Nephron progenitor cell (in vitro differentiated cells): ENCODE measurements around the gene GALNT7.

Source experiments
- DNase-seq: peaks from one replicate; pipeline ENCODE4 v3.0.0; 2021
- H3K27ac Mint-ChIP-seq: 2 replicates; pipeline ENCODE4 v1.8.0; 2021; ENCODE audit warnings: mild to moderate bottlenecking, moderate library complexity, mixed read lengths
- H3K27me3 Mint-ChIP-seq: 2 replicates; pipeline ENCODE4 v1.8.0; 2021; ENCODE audit warnings: mild to moderate bottlenecking, low read depth, mixed read lengths; ENCODE audit not compliant: poor library complexity
- H3K36me3 Mint-ChIP-seq: 2 replicates; pipeline ENCODE4 v1.8.0; 2021; ENCODE audit warnings: low read depth, mixed read lengths
- H3K4me1 Mint-ChIP-seq: 2 replicates; pipeline ENCODE4 v1.8.0; 2021; ENCODE audit warnings: mixed read lengths
- H3K4me3 Mint-ChIP-seq: 2 replicates; pipeline ENCODE4 v1.8.0; 2021; ENCODE audit warnings: mild to moderate bottlenecking, moderate library complexity, mixed read lengths
- H3K9me3 Mint-ChIP-seq: 2 replicates; pipeline ENCODE4 v1.8.0; 2021; ENCODE audit warnings: mild to moderate bottlenecking, moderate library complexity, mixed read lengths
- CTCF ChIP-seq: fragments of 200-600 bp; sonication (generic); IDR thresholded peaks from 2 replicates; pipeline ENCODE4 v1.5.0; 2021; ENCODE audit warnings: antibody characterized with exemption

GALNT7 gene

GRCh38 chr4:173311368-173311767 is 142.8 kb downstream of the GALNT7 start:
- Mint-ChIP-seq H3K9me3 (peaks cover under 1% of the 10 kb centered on the region), H3K27me3 (no peaks in the 10 kb centered on the region), H3K4me3 (no peak overlapping the region), H3K4me1 (no peaks in the 10 kb centered on the region), H3K27ac (no peak overlapping the region), H3K36me3 (peaks cover 50% of the 10 kb centered on the region)
- TF ChIP-seq CTCF = no peak
- no peak for DNase-seq

- Mint-ChIP-seq H3K36me3 (peaks cover 22% of the 10 kb centered on the region), H3K4me3 (no peak overlapping the region), H3K27ac (no peak overlapping the region), H3K9me3 (no peaks in the 10 kb centered on the region), H3K27me3 (no peaks in the 10 kb centered on the region), H3K4me1 (no peaks in the 10 kb centered on the region)
- DNase-seq = no peak
- no peak for TF ChIP-seq CTCF
These were observed 146.1 kb downstream of the GALNT7 start for GRCh38 chr4:173314715-173315114.

GRCh38 chr4:173316060-173316459 is 147.4 kb downstream of the GALNT7 start:
- TF ChIP-seq CTCF = no peak
- DNase-seq = no peak
- H3K9me3 Mint-ChIP-seq = no peaks in the 10 kb centered on the region
- H3K27me3 Mint-ChIP-seq = no peaks in the 10 kb centered on the region
- H3K36me3 Mint-ChIP-seq = peaks cover 14% of the 10 kb centered on the region
- H3K4me1 Mint-ChIP-seq = no peaks in the 10 kb centered on the region
- H3K27ac Mint-ChIP-seq = no peak overlapping the region
- no peak overlapping the region for H3K4me3 Mint-ChIP-seq

- Mint-ChIP-seq H3K36me3 (peaks cover 10% of the 10 kb centered on the region), H3K4me1 (no peaks in the 10 kb centered on the region), H3K27me3 (no peaks in the 10 kb centered on the region), H3K27ac (no peak overlapping the region), H3K4me3 (no peak overlapping the region), H3K9me3 (no peaks in the 10 kb centered on the region)
- TF ChIP-seq CTCF = no peak
- no peak for DNase-seq
These were observed 148.4 kb downstream of the GALNT7 start for GRCh38 chr4:173317004-173317403.

GRCh38 chr4:173318240-173318639 is 149.6 kb downstream of the GALNT7 start:
- no peak for DNase-seq
- Mint-ChIP-seq H3K9me3 (no peaks in the 10 kb centered on the region), H3K4me1 (no peaks in the 10 kb centered on the region), H3K36me3 (peaks cover 5% of the 10 kb centered on the region), H3K27ac (no peak overlapping the region), H3K4me3 (no peak overlapping the region), H3K27me3 (no peaks in the 10 kb centered on the region)
- no peak for TF ChIP-seq CTCF

- peak; percentile 41 for TF ChIP-seq CTCF
- H3K27ac Mint-ChIP-seq = no peak overlapping the region
- no peaks in the 10 kb centered on the region for H3K9me3 Mint-ChIP-seq
- H3K27me3 Mint-ChIP-seq = no peaks in the 10 kb centered on the region
- H3K36me3 Mint-ChIP-seq = peaks cover 5% of the 10 kb centered on the region
- no peaks in the 10 kb centered on the region for H3K4me1 Mint-ChIP-seq
- no peak for DNase-seq
- H3K4me3 Mint-ChIP-seq = no peak overlapping the region
These were observed 150.1 kb downstream of the GALNT7 start for GRCh38 chr4:173318648-173319211.
